Activated CD4-positive, alpha-beta T cell treated with anti-CD3 and anti-CD28 coated beads, Interleukin-2, amount 50 U/mL, for 4 hours (primary cell): ENCODE data around the gene SEPHS1.
A peak's percentile ranks its signal among the peaks of the same experiment; 100 is the strongest.
"Not testable (repeated sequence)": the region's sequence is repeated elsewhere in the genome, so short reads cannot be mapped to it uniquely, and the experiment has no call there.

ENCODE experiments used
- DNase-seq, 2 experiments: peaks; one replicate each; pipeline ENCODE4 v3.0.0-alpha.2; 2020

Gene SEPHS1

GRCh38 chr10:13356392-13356791 lies 8.3 kb upstream of the SEPHS1 start:
- DNase-seq: no peak

- DNase-seq: no peak
Measured at GRCh38 chr10:13354783-13355182, 6.7 kb upstream of the SEPHS1 start.

GRCh38 chr10:13352519-13352918 lies 4.4 kb upstream of the SEPHS1 start:
- DNase-seq: no peak

- peak in 1 of 2 experiments; percentile 3 for DNase-seq
Measured at GRCh38 chr10:13351340-13351915, 3.3 kb upstream of the SEPHS1 start.

- peak in 1 of 2 experiments; percentile 11 for DNase-seq
Measured at GRCh38 chr10:13349463-13350274, 1.6 kb upstream of the SEPHS1 start.

GRCh38 chr10:13347500-13348156 lies 465 bp downstream of the SEPHS1 start:
- peak; percentile 67 to 74 for DNase-seq

- peak in 1 of 2 experiments; percentile 12 for DNase-seq
Measured at GRCh38 chr10:13347043-13347499, 1.0 kb downstream of the SEPHS1 start.

GRCh38 chr10:13346283-13347042 lies 1.6 kb downstream of the SEPHS1 start:
- no peak for DNase-seq

- no peak for DNase-seq
Measured at GRCh38 chr10:13340626-13341376, 7.3 kb downstream of the SEPHS1 start.

- DNase-seq: no peak
Measured at GRCh38 chr10:13340068-13340467, 8.0 kb downstream of the SEPHS1 start.

GRCh38 chr10:13338390-13339110 lies 9.5 kb downstream of the SEPHS1 start:
- no peak for DNase-seq

- no peak for DNase-seq
Measured at GRCh38 chr10:13337827-13338196, 10.3 kb downstream of the SEPHS1 start.

- no peak for DNase-seq
Measured at GRCh38 chr10:13337128-13337826, 10.8 kb downstream of the SEPHS1 start.

GRCh38 chr10:13335881-13336280 lies 12.2 kb downstream of the SEPHS1 start:
- no peak for DNase-seq

GRCh38 chr10:13334556-13334955 lies 13.5 kb downstream of the SEPHS1 start:
- no peak for DNase-seq

- no peak for DNase-seq
Measured at GRCh38 chr10:13331646-13332045, 16.4 kb downstream of the SEPHS1 start.

- DNase-seq: not testable (repeated sequence)
Measured at GRCh38 chr10:13330980-13331379, 17.1 kb downstream of the SEPHS1 start.

GRCh38 chr10:13329565-13329964 lies 18.5 kb downstream of the SEPHS1 start:
- no peak for DNase-seq

GRCh38 chr10:13328613-13329012 lies 19.5 kb downstream of the SEPHS1 start:
- no peak for DNase-seq

- DNase-seq: no peak
Measured at GRCh38 chr10:13328126-13328525, 20.0 kb downstream of the SEPHS1 start.

- no peak for DNase-seq
Measured at GRCh38 chr10:13327534-13327933, 20.6 kb downstream of the SEPHS1 start.
